Fibroblast of skin of left quadriceps (primary cell): ENCODE data around the gene OSBPL2.

ENCODE experiments used
- DNase-seq, 2 experiments: peaks; one replicate each; pipeline ENCODE4 v3.0.0-alpha.2; 2013; ENCODE audit warnings: low read depth in 2 of 2

OSBPL2 gene

GRCh38 chr20:62237801-62238568, at the start of gene OSBPL2:
TSS of gene OSBPL2 (plus strand) at chr20:62238521. CDS start at chr20:62256185, 17,664 bp downstream.
- DNase-seq: peak; percentile 92 to 93

GRCh38 chr20:62190639-62191411, 47.5 kb upstream of the OSBPL2 start:
- DNase-seq: no peak

GRCh38 chr20:62191781-62192559, 46.4 kb upstream of the OSBPL2 start:
- no peak for DNase-seq

- DNase-seq: no peak
Measured at GRCh38 chr20:62192635-62193034, 45.7 kb upstream of the OSBPL2 start.

- no peak for DNase-seq
Measured at GRCh38 chr20:62193079-62194025, 45.0 kb upstream of the OSBPL2 start.

- no peak for DNase-seq
Measured at GRCh38 chr20:62195075-62195405, 43.3 kb upstream of the OSBPL2 start.

- DNase-seq: no peak
Measured at GRCh38 chr20:62195736-62196135, 42.6 kb upstream of the OSBPL2 start.

GRCh38 chr20:62196286-62196685, 42.0 kb upstream of the OSBPL2 start:
- no peak for DNase-seq

GRCh38 chr20:62197311-62197710, 41.0 kb upstream of the OSBPL2 start:
- DNase-seq: no peak

GRCh38 chr20:62197801-62198200, 40.5 kb upstream of the OSBPL2 start:
- no peak for DNase-seq

GRCh38 chr20:62198496-62198895, 39.8 kb upstream of the OSBPL2 start:
- DNase-seq: no peak

GRCh38 chr20:62198931-62199330, 39.4 kb upstream of the OSBPL2 start:
- no peak for DNase-seq

- DNase-seq: no peak
Measured at GRCh38 chr20:62200491-62201172, 37.7 kb upstream of the OSBPL2 start.

- DNase-seq: no peak
Measured at GRCh38 chr20:62201173-62202082, 36.9 kb upstream of the OSBPL2 start.

- no peak for DNase-seq
Measured at GRCh38 chr20:62202083-62202395, 36.3 kb upstream of the OSBPL2 start.

- DNase-seq: no peak
Measured at GRCh38 chr20:62202676-62203377, 35.5 kb upstream of the OSBPL2 start.

- DNase-seq: peak; percentile 41 to 46
Measured at GRCh38 chr20:62203378-62204030, 34.8 kb upstream of the OSBPL2 start.

GRCh38 chr20:62205618-62206387, 32.5 kb upstream of the OSBPL2 start:
- DNase-seq: no peak
